ENCODE data around the gene GZMM. TPM values are rescaled to one million over a fixed set of nuclear protein-coding genes. Genes with fewer than 3 reads are reported as not detected.
A peak's percentile ranks its signal among the peaks of the same experiment; 100 is the strongest.

The GZMM gene
- total RNA-seq, 1 experiment from 2014 or later = 0.59 TPM

DNA sequence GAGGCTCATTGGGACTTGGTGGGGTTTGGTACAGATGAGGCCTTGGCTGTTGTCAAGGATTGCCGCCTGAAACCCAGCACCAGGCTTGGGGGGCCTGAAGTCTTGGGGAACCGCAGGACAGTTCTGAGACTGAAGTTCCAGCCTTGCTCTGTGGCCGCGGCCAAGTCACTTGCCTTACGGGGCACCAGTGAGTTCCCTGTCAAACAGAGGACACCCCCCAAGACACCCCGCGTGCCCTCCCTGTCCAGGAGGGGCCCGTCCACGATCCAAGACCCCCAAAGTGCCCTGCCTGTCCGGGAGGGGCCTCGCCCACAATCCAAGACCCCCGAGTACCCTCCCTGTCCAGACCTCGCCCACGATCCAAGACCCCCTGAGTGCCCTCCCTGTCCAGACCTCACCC, 9.8 kb upstream of the GZMM start:
- intact Hi-C loops (cut with micrococcal nuclease) = no loop called here

More for the DNA sequence above, 9.8 kb upstream of the GZMM start:
- 0 out of 2 replicates have a peak overlapping the region, but pooled peaks have one; percentile 91 for H3K9ac ChIP-seq (ENCODE audit: low read length)
- ChIA-PET CTCF (no interaction called here), POLR2A (no interaction called here), RAD21 (ENCODE audit: low non-redundant PET in 1 of 2, low total read pairs in 2 of 2, uncharacterized antibody in 2 of 2, unreplicated experiment in 2 of 2) (no interaction called here)
- H4K20me1 ChIP-seq (ENCODE audit: insufficient read depth) = peaks cover 9% of the 10 kb centered on the region; the same call in 1 of the 2 replicates
- no peaks in the 10 kb centered on the region for H3K9me3 ChIP-seq (ENCODE audit: control insufficient read depth in 1 of 2, insufficient read depth in 1 of 2, low read depth in 1 of 2, low read length in 2 of 2)
- peaks cover 23 to 37% of the 10 kb centered on the region in 2 experiments for H3K4me1 ChIP-seq (ENCODE audit: control insufficient read depth in 1 of 2, insufficient read depth in 2 of 2, low read length in 2 of 2)
- no peak overlapping the region for H2AFZ ChIP-seq (ENCODE audit: low read depth, low read length, poor library complexity, severe bottlenecking)
- H3K9me2 ChIP-seq (ENCODE audit: insufficient read depth) = no peaks in the 10 kb centered on the region
- no peaks in the 10 kb centered on the region for H3K27me3 ChIP-seq (ENCODE audit: insufficient read depth, low read length)
- no peak overlapping the region for H3K4me3 ChIP-seq (replicated peaks in 1 of 2; ENCODE audit: low read depth in 1 of 2, low read length in 2 of 2)
- ATAC-seq (no peak), DNase-seq (ENCODE audit: low read depth, low spot score) (no peak)
- BruUV-seq (replicated peaks) = no TSS peak
- TF ChIP-seq TCF7L2 (IDR thresholded peaks at IDR 0.05; ENCODE audit: borderline replicate concordance, extremely low read depth, insufficient read depth, insufficient read length) (no peak), RAD21 (IDR thresholded peaks at IDR 0.05; ENCODE audit: low read depth) (no peak)
- TF ChIP-seq, protein P1, sequence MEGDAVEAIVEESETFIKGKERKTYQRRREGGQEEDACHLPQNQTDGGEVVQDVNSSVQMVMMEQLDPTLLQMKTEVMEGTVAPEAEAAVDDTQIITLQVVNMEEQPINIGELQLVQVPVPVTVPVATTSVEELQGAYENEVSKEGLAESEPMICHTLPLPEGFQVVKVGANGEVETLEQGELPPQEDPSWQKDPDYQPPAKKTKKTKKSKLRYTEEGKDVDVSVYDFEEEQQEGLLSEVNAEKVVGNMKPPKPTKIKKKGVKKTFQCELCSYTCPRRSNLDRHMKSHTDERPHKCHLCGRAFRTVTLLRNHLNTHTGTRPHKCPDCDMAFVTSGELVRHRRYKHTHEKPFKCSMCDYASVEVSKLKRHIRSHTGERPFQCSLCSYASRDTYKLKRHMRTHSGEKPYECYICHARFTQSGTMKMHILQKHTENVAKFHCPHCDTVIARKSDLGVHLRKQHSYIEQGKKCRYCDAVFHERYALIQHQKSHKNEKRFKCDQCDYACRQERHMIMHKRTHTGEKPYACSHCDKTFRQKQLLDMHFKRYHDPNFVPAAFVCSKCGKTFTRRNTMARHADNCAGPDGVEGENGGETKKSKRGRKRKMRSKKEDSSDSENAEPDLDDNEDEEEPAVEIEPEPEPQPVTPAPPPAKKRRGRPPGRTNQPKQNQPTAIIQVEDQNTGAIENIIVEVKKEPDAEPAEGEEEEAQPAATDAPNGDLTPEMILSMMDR (IDR thresholded peaks at IDR 0.05 in 2 of 3, conservative IDR thresholded peaks at IDR 0.05 in 1 of 3; ENCODE audit: borderline replicate concordance in 1 of 3, insufficient read depth in 1 of 3, low read depth in 2 of 3, low read length in 2 of 3) = peak in 1 of 3 experiments; percentile 18; a peak in 1 of 6 replicates
- H3K79me2 ChIP-seq (ENCODE audit: insufficient read depth, low read length) = peaks cover 53% of the 10 kb centered on the region
- H3K4me2 ChIP-seq (ENCODE audit: low read length) = peak overlapping the region; percentile 81
- peaks cover 22 to 23% of the 10 kb centered on the region in 2 experiments; a peak in 3 of 4 replicates for H3K36me3 ChIP-seq (ENCODE audit: control insufficient read depth in 1 of 2, insufficient read depth in 2 of 2, low read length in 2 of 2)
- H3K27ac ChIP-seq (ENCODE audit: low read depth, low read length) = peak overlapping the region; percentile 96; the same call in 1 of the 2 replicates

All from HCT116 (cell line).